NCI-H526 (cell line): ENCODE measurements around the gene IDH3G.

Experiments
- DNase-seq, 2 experiments: peaks; one replicate each; lab custom pipeline; 2025; lab: John Stamatoyannopoulos, UW

IDH3G gene

DNA sequence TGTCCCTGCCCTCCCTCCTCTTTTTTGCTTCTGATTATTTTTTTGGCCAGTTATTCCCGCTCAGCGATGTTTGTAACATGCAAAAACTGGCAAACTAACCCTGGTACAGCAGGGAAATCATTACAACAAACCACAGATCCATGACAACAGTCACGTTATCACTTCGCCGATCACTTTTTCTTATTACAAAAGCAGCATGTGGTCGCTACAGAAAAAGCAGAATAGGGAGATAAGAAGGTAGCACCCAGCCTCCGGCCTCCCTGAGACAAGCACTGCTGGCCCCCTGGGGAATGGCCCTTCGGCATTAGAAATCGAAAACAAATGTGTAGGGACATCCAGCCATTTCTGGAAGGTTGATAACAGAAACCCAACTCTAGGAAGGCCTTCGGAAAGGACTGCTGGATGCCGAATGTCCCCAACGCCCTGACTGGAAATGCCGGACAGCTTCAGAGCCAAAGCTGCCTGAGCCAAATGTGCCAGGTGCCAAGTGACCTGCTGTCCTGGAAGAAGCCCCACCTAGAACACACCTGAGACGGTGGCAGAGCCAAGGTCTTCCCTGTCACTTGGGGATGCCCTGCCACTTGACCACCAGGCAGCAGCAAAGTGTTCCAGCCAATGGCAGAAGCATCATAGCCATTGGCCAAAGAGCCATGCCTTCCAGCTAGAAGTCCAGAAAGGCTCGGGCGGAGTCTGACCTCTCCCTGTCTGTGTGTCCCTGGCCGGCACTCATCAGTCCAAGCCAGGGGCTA, 2.9 kb downstream of the IDH3G start:
- DNase-seq: no peak

DNA sequence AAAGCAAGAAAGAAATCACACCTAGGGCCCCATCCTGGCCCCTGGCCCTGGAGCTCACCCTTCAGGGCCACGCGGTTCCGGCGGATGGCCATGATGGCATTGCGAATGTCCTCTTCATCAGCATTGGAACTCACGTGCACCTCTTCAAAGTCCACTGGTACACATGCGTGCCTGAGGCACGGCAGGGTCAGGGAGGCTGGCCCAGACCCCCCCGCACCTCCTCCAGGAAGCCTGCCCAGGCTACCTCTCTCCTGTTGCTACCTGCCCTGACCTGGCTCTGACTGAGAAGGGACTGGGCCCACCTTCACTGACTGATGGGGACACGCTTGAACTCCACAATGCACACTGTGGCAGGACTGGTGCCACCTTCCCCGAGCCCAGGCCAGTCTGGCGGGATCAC, 4.5 kb downstream of the IDH3G start:
- no peak for DNase-seq

DNA sequence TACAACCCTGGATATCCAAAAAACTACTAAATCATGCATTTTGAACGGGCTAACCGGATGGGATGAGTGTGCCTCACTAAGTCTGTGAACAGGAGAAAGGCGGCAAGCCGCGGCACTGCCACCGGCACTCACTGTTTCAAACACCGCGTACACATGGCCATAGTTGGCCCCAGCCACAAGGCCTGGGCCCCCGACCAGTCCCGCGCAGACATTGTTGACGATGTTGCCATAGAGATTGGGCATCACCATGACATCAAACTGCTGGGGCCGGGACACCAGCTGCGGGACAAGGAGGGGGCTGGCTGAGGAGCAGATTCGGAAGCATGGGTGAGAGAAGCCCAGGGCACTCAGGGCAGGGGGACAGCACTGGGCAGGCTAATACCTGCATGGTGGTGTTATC, 7.5 kb downstream of the IDH3G start:
- no peak for DNase-seq

DNA sequence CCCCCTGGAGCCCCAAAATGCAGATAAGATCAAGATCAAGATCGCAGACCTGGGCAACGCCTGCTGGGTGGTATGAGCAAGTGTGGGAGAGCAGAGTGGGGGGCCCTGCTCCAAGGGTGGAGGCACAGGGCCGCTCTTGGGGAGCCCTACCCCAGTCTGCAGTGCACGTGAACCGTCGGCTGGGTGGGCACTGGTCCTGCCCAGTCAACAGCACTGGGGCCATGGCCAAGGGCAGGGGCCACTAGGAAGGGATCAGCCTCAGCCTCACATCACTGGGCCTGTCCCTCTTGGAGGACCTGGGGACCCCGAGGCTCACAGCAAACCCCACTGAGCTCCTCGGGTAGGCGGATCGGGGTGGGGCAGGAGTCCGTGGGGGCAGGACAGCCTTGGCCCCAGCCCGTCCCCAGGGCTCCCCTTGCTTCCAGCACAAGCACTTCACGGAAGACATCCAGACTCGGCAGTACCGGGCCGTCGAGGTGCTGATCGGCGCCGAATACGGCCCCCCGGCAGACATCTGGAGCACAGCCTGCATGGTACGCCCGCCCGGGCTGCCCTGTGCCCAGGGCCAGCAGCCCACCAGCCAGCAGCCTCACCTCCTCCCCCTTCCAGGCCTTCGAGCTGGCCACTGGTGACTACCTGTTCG, 9.7 kb downstream of the IDH3G start:
- DNase-seq: no peak

DNA sequence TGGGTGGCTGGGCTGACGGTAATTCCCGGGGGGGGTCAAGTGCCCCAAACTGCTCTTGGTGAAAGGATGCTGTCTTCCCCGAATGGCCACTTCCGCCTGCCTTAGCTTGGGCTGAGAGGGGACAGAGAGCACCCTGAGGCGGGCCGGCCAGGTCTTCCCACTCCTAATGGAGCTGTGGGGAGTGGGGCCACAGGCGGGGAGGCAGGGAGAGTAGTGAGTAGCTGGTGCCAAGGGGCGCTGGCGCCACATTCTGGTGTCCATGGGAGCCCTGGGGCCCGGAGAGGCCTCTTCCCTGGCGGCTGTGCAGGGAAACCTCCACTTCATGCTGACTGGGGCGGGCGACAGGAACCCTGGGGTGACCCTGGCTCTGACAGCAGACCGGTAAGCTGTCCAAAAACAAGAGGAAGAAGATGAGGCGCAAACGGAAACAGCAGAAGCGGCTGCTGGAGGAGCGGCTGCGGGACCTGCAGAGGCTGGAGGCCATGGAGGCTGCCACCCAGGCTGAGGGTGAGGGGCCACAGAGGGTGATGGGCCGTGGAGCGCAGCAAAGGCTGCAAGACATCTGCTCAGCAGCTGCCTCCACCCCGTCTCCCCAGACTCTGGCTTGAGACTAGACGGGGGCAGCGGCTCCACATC, 10.7 kb downstream of the IDH3G start:
- no peak for DNase-seq

DNA sequence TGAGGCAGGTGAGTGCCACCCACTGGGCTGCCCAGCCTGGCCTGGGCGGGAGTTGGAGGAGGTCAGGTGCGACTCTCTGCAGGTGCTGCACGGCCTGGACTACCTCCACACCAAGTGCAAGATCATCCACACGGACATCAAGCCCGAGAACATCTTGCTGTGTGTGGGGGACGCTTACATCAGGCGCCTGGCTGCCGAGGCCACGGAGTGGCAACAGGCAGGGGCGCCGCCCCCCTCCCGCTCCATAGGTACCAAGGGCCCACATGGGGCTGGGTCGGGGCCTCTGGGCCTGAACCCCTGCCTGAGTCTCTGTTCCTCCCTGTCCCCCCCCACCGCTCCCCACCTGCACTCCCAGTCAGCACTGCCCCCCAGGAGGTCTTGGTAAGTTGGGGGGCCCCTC, 11.3 kb downstream of the IDH3G start:
- DNase-seq: no peak

DNA sequence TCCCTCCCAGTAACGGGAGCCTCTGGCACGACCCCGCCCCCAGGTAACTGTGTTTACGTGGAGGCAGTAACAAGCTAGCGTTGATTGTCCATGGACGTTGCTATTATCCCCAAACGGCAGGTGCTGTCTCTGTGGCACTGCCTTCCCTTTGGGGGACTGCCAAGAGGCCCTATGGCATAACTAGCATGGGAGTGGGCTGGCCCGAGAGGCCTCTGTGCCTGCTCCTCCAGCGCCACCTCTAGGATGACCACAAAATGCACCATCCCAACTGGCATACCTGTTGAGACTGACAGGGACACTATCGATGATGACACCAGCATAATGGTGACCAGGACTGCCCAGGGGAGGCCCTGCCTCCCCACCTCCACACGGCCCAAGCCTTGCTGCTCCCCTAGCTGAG, 11.9 kb downstream of the IDH3G start:
- peak; percentile 48 to 63 for DNase-seq

DNA sequence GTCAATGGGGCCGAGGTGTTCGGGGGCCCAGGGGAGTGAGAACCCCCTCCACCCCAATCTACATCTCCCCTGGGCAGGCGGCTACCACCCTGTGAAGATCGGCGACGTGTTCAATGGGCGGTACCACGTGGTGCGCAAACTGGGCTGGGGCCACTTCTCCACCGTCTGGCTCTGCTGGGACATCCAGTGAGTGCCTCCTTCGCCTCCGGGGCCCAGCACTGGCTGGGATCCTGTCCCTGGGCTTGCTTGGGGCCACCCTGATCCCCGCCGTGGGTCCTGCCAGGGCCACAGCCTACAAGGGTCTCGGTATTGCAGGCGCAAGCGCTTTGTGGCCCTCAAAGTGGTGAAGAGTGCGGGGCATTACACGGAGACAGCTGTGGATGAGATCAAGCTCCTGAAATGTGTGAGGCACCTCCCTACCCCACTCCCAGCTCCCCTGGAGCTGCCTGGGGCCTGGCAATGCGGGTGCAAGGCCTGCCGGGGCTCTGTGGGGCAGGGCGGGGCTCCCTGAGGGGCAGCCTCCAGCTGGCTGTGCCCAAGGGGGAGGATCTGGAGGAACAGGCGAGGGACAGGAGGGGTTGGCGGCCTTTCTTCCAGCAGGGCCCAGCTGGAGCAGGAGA, 12.6 kb downstream of the IDH3G start:
- DNase-seq: peak; percentile 9 to 28

DNA sequence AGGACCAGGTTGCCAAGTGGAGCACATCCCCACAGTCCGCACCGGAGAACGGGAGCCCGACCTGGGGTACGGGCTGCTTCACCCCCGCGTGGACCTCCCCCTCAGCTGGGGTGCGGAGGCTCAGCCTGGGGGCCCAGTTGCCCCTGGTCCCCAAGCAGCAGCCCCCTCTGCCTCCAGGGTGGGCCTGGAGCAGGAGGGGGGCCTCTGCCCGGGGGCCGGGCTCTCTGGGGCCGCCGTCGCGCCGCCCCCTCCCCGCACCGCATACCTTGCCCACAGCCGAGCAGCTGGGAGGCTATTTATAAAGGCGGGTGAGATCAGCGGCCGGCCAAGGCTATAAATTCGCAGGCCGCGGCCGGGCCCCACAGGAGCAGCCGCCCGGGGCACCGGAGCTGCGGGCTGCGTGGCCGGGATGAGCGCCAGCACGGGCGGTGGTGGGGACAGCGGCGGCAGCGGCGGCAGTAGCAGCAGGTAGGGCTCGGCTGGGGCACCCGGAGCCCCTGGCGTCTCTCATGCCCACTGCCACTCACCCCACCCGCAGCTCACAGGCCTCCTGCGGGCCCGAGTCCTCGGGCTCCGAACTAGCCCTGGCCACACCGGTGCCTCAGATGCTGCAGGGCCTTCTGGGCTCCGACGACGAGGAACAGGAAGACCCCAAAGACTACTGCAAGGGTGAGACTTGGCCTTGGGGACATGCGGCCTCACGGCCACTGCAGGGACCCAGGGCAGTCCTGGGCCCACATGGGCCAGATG, 13.3 kb downstream of the IDH3G start, which contains the start of gene SRPK3:
TSS of gene SRPK3 (plus strand) at position 364 of the 750 bp plus-strand sequence. CDS start at position 410, 46 bp downstream.
- DNase-seq: peak in 1 of 2 experiments; percentile 53

DNA sequence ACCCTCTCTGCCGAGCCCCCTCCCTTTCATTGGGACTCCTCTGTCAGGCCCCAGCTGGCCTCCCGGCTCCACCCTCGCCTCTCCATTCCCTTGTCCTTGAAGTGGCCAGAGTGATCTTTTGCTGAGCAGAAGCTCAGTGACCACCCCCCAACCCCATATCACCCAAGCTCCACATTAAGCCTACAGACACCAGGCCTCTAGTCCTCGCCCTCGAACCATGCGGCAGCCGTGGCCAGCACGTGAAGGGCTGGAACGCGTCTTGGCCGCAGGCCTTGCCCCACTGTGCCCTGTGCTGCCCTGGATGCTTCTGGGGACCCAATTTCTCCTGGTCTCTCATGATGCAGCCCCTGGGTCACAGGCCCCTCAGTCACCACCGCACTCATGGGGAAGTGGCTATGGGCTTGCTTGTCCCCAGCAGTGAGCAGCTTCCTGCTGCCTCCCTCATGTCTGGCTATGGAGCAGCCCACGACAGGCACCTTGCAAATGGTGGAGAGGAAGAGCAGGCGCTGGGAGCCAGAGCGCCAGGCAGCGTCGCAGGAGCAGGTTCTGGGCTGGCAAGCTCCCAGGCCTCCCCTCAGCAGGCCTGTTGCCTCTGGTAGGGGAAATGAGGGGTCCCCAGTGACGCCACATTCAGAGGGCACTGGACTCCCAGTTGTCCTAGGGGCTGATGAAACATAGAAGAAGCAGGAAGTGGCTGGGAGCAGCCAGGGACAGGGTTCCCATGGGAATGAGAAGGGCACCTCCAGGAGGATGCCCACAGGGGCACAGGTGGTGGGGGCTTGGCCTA, 14.1 kb downstream of the IDH3G start:
- DNase-seq: no peak

DNA sequence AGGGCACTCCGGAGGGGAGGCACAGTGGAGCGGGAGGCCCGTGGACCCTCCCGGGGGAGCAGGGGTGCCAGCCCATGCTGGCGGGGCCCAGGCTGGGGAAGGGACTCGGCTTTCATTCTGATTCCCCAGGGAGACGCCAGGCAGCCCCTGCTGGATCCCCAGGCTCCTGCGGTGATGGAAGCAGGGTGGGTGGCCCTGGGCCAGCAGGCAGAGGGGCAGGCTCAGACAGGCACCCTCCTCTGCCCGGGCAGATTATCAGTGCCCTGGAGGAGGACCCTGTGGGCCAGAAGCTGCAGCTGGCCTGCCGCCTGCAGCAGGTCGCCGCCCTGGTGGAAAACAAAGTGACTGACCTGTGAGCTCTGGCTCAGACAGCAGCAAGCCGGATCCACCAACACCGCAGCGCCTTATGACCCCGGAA, 15.5 kb downstream of the IDH3G start:
- no peak for DNase-seq

DNA sequence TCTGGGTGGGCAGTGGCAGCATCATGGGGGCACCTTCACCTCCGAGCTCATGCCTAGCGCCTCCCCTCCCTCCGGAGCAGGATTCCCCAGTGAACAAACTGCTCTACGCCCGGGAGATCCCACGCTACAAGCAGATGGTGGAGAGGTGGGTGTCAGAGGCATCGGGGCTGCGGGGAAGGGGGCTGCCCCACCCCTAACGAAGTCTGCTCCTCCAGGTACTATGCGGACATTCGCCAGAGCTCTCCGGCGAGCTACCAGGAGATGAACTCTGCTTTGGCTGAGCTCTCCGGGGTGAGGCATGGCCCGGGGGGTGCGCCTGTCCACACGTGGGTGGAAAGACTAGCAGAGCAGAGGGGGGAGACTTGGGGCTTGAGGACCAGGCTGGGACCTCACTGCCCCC, 16.0 kb downstream of the IDH3G start:
- no peak for DNase-seq

DNA sequence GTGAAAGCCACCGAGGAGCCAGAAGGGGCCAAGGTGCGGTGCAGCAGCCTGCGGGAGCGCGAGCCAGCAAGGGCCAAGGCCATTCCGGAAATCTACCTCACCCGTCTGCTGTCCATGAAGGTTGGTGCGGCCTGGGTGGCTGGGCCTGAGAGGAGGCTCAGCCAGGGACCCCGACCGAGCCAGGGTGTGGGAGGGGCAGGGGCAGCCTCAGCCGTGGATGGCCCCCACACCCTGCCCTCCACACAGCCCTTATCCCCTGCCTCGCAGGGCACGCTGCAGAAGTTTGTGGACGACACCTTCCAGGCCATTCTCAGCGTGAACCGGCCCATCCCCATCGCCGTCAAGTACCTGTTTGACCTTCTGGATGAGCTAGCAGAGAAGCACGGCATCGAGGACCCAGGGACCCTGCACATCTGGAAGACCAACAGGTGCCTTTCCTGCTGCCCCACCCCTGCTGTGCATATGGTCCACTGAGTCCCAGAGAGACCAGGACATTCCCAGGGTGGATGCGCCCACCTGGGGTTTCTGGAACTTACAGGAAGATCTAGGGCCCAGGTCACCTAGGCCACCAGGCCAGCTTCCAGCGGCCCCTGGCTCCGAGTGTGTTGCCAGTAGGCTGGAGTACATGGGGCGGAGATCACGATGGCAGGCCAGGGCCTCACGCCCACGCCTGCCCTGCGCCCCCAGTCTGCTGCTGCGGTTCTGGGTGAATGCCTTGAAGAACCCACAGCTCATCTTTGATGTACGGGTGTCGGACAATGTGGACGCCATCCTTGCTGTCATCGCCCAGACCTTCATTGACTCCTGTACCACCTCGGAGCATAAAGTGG, 16.7 kb downstream of the IDH3G start:
- no peak for DNase-seq

DNA sequence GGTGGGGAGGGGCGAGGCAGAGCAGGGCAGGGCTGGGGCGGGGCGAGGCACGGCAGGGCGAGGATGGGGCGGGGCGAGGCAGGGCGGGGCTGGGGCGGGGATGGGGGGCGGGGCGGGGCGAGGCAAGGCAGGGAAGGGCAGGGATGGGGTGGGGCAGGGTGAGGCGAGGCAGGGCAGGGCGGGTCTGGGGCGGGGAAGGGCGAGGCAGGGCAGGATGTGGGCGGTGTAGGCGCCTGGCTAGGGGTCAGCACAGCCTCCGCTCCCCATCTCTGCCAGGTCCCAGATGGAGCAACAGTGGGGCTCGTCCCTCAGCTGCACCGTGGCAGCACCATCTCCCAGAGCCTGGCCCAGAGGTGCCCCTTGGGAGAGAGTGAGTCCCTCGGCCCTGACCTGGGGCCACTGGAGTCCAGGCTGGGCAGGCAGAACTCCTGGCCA, 17.5 kb downstream of the IDH3G start:
- peak in 1 of 2 experiments; percentile 35 for DNase-seq

DNA sequence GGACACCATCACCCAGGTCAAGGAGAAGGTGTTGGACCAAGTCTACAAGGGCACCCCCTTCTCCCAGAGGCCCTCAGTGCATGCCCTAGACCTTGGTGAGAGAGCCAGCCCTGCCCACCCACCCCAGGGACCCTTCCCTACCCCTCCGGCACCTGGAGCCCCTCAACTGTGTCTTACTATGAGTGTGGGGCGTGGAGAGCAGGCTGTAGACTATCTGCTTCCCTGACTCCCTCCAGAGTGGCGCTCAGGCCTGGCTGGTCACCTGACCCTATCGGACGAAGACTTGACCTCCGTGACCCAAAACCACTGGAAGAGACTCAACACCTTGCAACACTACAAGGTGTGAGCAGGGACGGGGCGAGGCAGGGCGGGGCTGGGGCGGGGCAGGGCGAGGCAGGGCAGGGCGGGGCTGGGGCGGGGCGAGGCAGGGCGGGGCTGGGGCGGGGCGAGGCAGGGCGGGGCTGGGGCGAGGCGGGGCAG, 18.0 kb downstream of the IDH3G start:
- DNase-seq: no peak

DNA sequence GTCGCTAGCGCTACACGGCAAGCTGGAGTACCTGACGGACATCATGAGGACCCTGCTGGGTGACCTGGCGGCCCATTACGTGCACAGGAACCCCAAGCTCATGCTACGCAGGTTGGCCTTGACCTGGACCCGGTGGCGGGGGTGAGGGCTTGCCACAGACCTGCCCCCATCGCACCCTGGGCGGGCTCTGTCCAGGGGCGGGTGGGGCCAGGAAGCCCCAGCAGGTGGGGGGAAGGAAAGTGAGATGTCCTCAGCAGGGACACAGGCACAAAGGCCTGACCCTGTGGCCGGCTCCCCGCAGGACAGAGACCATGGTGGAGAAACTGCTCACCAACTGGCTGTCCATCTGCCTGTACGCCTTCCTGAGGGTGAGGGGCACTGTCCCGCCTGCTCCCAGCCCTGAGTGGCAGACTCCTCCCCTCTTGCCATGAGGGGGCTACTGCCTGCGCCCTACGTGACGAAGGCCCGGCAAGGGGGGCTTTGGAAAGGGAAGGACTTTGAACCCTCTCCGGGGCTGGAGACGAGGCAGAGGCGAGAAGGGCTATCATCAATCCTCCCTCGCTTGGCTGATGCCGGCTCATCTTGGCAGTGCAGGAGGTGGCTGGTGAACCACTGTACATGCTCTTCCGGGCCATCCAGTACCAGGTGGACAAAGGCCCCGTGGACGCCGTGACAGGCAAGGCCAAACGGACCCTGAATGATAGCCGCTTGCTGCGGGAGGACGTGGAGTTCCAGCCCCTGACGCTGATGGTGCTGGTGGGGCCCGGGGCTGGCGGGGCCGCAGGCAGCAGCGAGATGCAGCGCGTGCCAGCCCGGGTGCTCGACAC, 18.7 kb downstream of the IDH3G start:
- DNase-seq: no peak

DNA sequence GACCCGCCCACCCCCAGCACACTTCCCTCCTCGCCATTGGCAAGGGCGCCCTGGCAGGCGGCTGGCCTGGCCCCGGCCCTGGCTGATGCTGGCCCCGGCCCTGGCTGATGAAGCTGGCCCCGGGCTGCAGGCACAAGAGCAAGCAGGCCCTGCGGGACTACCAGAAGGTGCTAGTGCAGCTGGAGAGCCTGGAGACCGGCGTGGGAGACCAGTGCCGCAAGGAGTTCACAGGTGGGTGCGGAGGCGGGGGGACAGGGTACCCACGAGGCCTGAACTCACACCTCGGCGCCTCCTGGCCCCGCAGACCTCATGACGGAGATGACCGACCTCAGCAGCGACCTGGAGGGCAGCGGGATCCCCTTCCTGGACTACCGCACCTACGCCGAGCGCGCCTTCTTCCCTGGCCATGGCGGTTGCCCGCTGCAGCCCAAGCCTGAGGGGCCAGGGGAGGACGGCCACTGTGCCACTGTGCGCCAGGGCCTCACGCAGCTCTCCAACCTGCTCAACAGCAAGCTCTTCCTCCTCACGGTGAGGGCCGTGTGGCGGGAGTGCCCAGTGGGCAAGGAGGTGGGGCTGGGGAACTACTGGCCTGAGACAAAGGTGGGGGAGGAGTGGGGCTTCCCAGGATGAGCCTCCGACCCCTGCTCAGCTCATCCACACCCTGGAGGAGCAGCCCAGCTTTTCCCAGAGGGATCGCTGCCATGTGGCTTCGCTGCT, 19.4 kb downstream of the IDH3G start:
- DNase-seq: no peak
